Keratinocyte (primary cell): ENCODE data around the gene ECT2L. TPM values are rescaled to one million over a fixed set of nuclear protein-coding genes. Genes with fewer than 3 reads are reported as not detected.

Experiments used
- DNase-seq: peaks from one replicate; pipeline ENCODE4 v3.0.0-alpha.2; 2011; ENCODE audit warnings: low read depth, missing footprints, low spot score
- FAIRE-seq: peaks from 2 replicates; lab custom pipeline; 2011; peaks lifted over from hg19 to GRCh38; lab: Jason Lieb, UNC
- H2AFZ ChIP-seq: 2 replicates; pipeline ENCODE4 v1.6.0; 2012; ENCODE audit warnings: low read length, control low read depth, inconsistent platforms; ENCODE audit not compliant: control insufficient read depth
- H3K27ac ChIP-seq: 2 replicates; pipeline ENCODE4 v1.5.1; 2011; ENCODE audit warnings: low read length; ENCODE audit not compliant: control insufficient read depth, insufficient read depth
- H3K27me3 ChIP-seq: 3 replicates; pipeline ENCODE4 v1.6.0; 2011; ENCODE audit warnings: low read length; ENCODE audit not compliant: control insufficient read depth, insufficient read depth; ENCODE audit errors: extremely low read depth
- H3K36me3 ChIP-seq, 2 experiments: 2 replicates in 1 of 2; 3 replicates in 1 of 2; pipeline ENCODE4 v1.5.1; 2011; ENCODE audit warnings: low read length in 2 of 2, mild to moderate bottlenecking in 1 of 2; ENCODE audit not compliant: control insufficient read depth in 2 of 2, insufficient read depth in 2 of 2; ENCODE audit errors: extremely low read depth in 1 of 2
- H3K4me1 ChIP-seq: 3 replicates; pipeline ENCODE4 v1.5.1; 2011; ENCODE audit warnings: low read length; ENCODE audit not compliant: control insufficient read depth, insufficient read depth; ENCODE audit errors: extremely low read depth
- H3K4me2 ChIP-seq: 3 replicates; pipeline ENCODE4 v1.6.0; 2011; ENCODE audit warnings: low read depth, low read length; ENCODE audit not compliant: control insufficient read depth, insufficient read depth; ENCODE audit errors: extremely low read depth
- H3K4me3 ChIP-seq, 3 experiments: fragments of 200-600 bp in 1 of 3; sonication (generic) in 1 of 3; 2 replicates in 2 of 3; 3 replicates in 1 of 3; pipeline ENCODE4 v1.5.1; 2011 to 2016; ENCODE audit warnings: low read length in 3 of 3, mild to moderate bottlenecking in 3 of 3, control low read depth in 2 of 3, inconsistent platforms in 1 of 3, low read depth in 1 of 3, mixed read lengths in 1 of 3, mixed run types in 1 of 3, moderate library complexity in 1 of 3; ENCODE audit not compliant: control insufficient read depth in 2 of 3, insufficient read depth in 2 of 3; ENCODE audit errors: extremely low read depth in 1 of 3
- H3K79me2 ChIP-seq: 2 replicates; pipeline ENCODE4 v1.6.0; 2012; ENCODE audit warnings: low read length; ENCODE audit not compliant: control insufficient read depth, insufficient read depth
- H3K9ac ChIP-seq: 3 replicates; pipeline ENCODE4 v1.6.0; 2011; ENCODE audit warnings: low read length; ENCODE audit not compliant: control insufficient read depth, insufficient read depth; ENCODE audit errors: extremely low read depth
- H3K9me1 ChIP-seq: 3 replicates; pipeline ENCODE4 v1.6.0; 2011; ENCODE audit warnings: low read length; ENCODE audit not compliant: control insufficient read depth, insufficient read depth; ENCODE audit errors: extremely low read depth
- H3K9me3 ChIP-seq: 2 replicates; pipeline ENCODE4 v1.5.1; 2012; ENCODE audit warnings: low read depth, low read length; ENCODE audit not compliant: control insufficient read depth
- H4K20me1 ChIP-seq: 3 replicates; pipeline ENCODE4 v1.6.0; 2011; ENCODE audit warnings: low read length; ENCODE audit not compliant: control insufficient read depth, insufficient read depth; ENCODE audit errors: extremely low read depth
- CTCF ChIP-seq, 3 experiments: IDR thresholded peaks in 1 of 3; conservative IDR thresholded peaks in 1 of 3; optimal IDR thresholded peaks in 1 of 3; 2 replicates in 2 of 3; 3 replicates in 1 of 3; pipeline versions ENCODE3 to v1.5.1; 2011; ENCODE audit warnings: low read length in 3 of 3, mild to moderate bottlenecking in 3 of 3, moderate library complexity in 2 of 3, control low read depth in 1 of 3, inconsistent platforms in 1 of 3; ENCODE audit not compliant: insufficient read depth in 2 of 3; ENCODE audit errors: extremely low read depth in 1 of 3
- EZH2 ChIP-seq: IDR thresholded peaks from one replicate; pipeline ENCODE4 v1.6.1; 2012; ENCODE audit warnings: inconsistent platforms, mild to moderate bottlenecking, low read length, moderate library complexity
- dilution Hi-C: fragments of 300-500 bp; cut with MboI; formaldehyde crosslinking; loops from one replicate; pipeline ENCODE4 v1.7.0; 2020; ENCODE audit warnings: low sequenced_read_pairs; ENCODE audit not compliant: extremely low pct_ligation_motif_present
- polyA plus RNA-seq, 5 experiments: library from polyadenylated mRNA; depleted of rRNA in 3 of 5; stranded (reverse) in 3 of 5; stranded (forward) in 1 of 5; unstranded in 1 of 5; fragments of >200 nt; gene quantifications; 1 replicate in 1 of 5; 2 replicates in 3 of 5; 3 replicates in 1 of 5; pipeline versions ENCODE4 v1.2.1 to v1.2.3, GENCODE V29; 2011 to 2012; ENCODE audit warnings: missing spikeins in 2 of 5, low read depth in 1 of 5, low replicate concordance in 1 of 5

Gene ECT2L
- polyA plus RNA-seq, 1 donor (not counting 4 experiments of a cell fraction or from before 2014, with no cell fraction given) = 0.01 TPM

- Histone ChIP-seq H3K79me2 (no peaks in the 10 kb centered on the region), H3K9me3 (no peaks in the 10 kb centered on the region), H3K27ac (no peak overlapping the region), H3K36me3 (no peaks in the 10 kb centered on the region), H3K4me1 (no peaks in the 10 kb centered on the region), H3K27me3 (no peaks in the 10 kb centered on the region), H3K4me3 (no peak overlapping the region), H3K9ac (no peak overlapping the region), H3K4me2 (no peak overlapping the region), H3K9me1 (no peaks in the 10 kb centered on the region), H2AFZ (no peak overlapping the region), H4K20me1 (no peaks in the 10 kb centered on the region)
- no peak for FAIRE-seq
- dilution Hi-C loops = no loop called here
- no peak for TF ChIP-seq CTCF (optimal IDR thresholded peaks at IDR 0.05 in 1 of 3, IDR thresholded peaks at IDR 0.05 in 1 of 3, conservative IDR thresholded peaks at IDR 0.05 in 1 of 3; ENCODE audit: extremely low read depth in 1 of 3, insufficient read depth in 2 of 3, low read length in 3 of 3)
- no peak for TF ChIP-seq EZH2
- DNase-seq = no peak
These were observed 38.1 kb downstream of the ECT2L start for GRCh38 chr6:138833816-138834539.

DNA sequence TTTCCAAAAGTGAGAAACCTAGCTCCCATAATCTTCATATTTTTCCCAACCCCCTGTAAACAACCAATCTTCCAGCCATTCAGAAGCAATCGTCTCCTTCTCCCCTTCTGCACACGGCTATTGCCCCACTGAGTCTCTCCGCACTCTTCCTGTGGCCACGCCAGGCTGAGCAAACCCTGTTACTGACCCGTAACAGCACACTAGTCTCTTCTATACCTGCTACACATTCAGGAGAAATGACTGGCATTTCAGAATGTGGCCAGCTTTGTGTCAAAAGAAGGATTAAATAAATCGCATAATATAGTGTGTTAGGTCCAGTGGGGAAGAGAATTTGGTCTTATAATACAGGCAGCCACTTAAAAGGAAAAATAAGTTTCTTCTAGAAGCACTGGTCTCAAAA, 41.4 kb downstream of the ECT2L start:
- dilution Hi-C loops = no loop called here
- no peak for FAIRE-seq
- H3K9ac ChIP-seq = no peak overlapping the region
- no peaks in the 10 kb centered on the region for H3K36me3 ChIP-seq
- H3K4me3 ChIP-seq = no peak overlapping the region
- no peak for DNase-seq
- H3K9me3 ChIP-seq = no peaks in the 10 kb centered on the region
- TF ChIP-seq CTCF (optimal IDR thresholded peaks at IDR 0.05 in 1 of 3, IDR thresholded peaks at IDR 0.05 in 1 of 3, conservative IDR thresholded peaks at IDR 0.05 in 1 of 3; ENCODE audit: extremely low read depth in 1 of 3, insufficient read depth in 2 of 3, low read length in 3 of 3) (no peak), EZH2 (no peak)
- no peaks in the 10 kb centered on the region for H3K9me1 ChIP-seq
- no peaks in the 10 kb centered on the region for H3K27me3 ChIP-seq
- no peaks in the 10 kb centered on the region for H4K20me1 ChIP-seq
- no peaks in the 10 kb centered on the region for H3K4me1 ChIP-seq
- no peak overlapping the region for H2AFZ ChIP-seq
- H3K79me2 ChIP-seq = no peaks in the 10 kb centered on the region
- no peak overlapping the region for H3K4me2 ChIP-seq
- H3K27ac ChIP-seq = no peak overlapping the region
